Transverse colon (tissue), 4 donors: ENCODE data around the gene CDC6. TPM values are rescaled to one million over a fixed set of nuclear protein-coding genes. Genes with fewer than 3 reads are reported as not detected.

Experiments used
- DNase-seq: peaks from one replicate; pipeline ENCODE4 v3.0.0-alpha.2; 2019
- H3K27ac ChIP-seq, 4 donors: fragments of 200-600 bp; sonication (generic); 2 replicates each; pipeline ENCODE4 v1.5.1; 2016 to 2018; ENCODE audit warnings: inconsistent platforms in 4 of 4
- H3K27me3 ChIP-seq: fragments of 200-600 bp; sonication (generic); 2 replicates; pipeline ENCODE4 v1.5.1; 2017; ENCODE audit warnings: inconsistent platforms
- H3K36me3 ChIP-seq, 4 donors: fragments of 200-600 bp; sonication (generic); 2 replicates each; pipeline ENCODE4 v1.5.1; 2017 to 2019; ENCODE audit warnings: inconsistent platforms in 4 of 4
- H3K4me1 ChIP-seq, 4 donors: fragments of 200-600 bp; sonication (generic); 2 replicates each; pipeline ENCODE4 v1.5.1; 2017 to 2020; ENCODE audit warnings: inconsistent platforms in 4 of 4
- H3K4me3 ChIP-seq, 4 donors: fragments of 200-600 bp; sonication (generic); 1 replicate in 1 of 4; 2 replicates in 3 of 4; pipeline versions ENCODE4 v1.5.1 to v1.6.1; 2017 to 2019; ENCODE audit warnings: inconsistent platforms in 4 of 4
- H3K9me3 ChIP-seq, 2 donors: fragments of 200-600 bp; sonication (generic); 2 replicates each; pipeline ENCODE4 v1.5.1; 2017 to 2019; ENCODE audit warnings: inconsistent platforms in 2 of 2
- EP300 ChIP-seq: sonication (generic); formaldehyde crosslinking; IDR thresholded peaks from one replicate; pipeline ENCODE4 v1.6.1; 2017; ENCODE audit warnings: antibody characterized with exemption, low read depth
- POLR2A ChIP-seq: fragments of 450-650 bp; IDR thresholded peaks from one replicate; pipeline ENCODE4 v1.6.1; 2016; ENCODE audit warnings: antibody characterized with exemption, mild to moderate bottlenecking, moderate library complexity
- POLR2AphosphoS5 ChIP-seq, 3 donors: sonication (generic); formaldehyde crosslinking; IDR thresholded peaks; one replicate each; pipeline ENCODE4 v1.6.1; 2016; ENCODE audit warnings: antibody characterized with exemption in 3 of 3
- WGBS, 2 donors: methylation state at CpG; one replicate each; pipeline ENCODE4 v1.1.5; 2018; ENCODE audit warnings: low coverage in 1 of 2; 5-methylcytosine and 5-hydroxymethylcytosine counted together
- in situ Hi-C, 4 donors: fragments of 200-750 bp; cut with MboI; loops; one replicate each; pipeline versions ENCODE4 v1.15.0 to v1.15.1; 2017; ENCODE audit warnings: low sequenced_read_pairs in 3 of 4, low pct_ligation_motif_present in 1 of 4, low pct_unique_long_range_greater_than_20kb in 1 of 4
- intact Hi-C: fragments of 100-400 bp; cut with DNase I; formaldehyde crosslinking; loops from one replicate; pipeline ENCODE4 v1.15.1; 2023; ENCODE audit warnings: low total_unique reads
- total RNA-seq, 4 donors: library from RNA; depleted of rRNA; stranded (reverse); fragments of >200 nt; gene quantifications; one replicate each; pipeline ENCODE4 v1.1.0, GENCODE V29; 2016
- TF ChIP-seq, protein P1 (sequence below), 5 experiments: fragments of 200-600 bp in 3 of 5; fragments of 450-650 bp in 2 of 5; sonication (generic) in 3 of 5; IDR thresholded peaks; 1 replicate in 2 of 5; 2 replicates in 3 of 5; pipeline ENCODE4 v1.5.1; 2016 to 2017; ENCODE audit warnings: antibody characterized with exemption in 5 of 5, inconsistent platforms in 3 of 5, mild to moderate bottlenecking in 2 of 5, moderate library complexity in 1 of 5

The CDC6 gene
- total RNA-seq, 4 donors from 2014 or later = 1.6 to 3.2 (median 2.4) TPM; not detected in 1

- TF ChIP-seq POLR2A = no peak
- TF ChIP-seq, protein P1, sequence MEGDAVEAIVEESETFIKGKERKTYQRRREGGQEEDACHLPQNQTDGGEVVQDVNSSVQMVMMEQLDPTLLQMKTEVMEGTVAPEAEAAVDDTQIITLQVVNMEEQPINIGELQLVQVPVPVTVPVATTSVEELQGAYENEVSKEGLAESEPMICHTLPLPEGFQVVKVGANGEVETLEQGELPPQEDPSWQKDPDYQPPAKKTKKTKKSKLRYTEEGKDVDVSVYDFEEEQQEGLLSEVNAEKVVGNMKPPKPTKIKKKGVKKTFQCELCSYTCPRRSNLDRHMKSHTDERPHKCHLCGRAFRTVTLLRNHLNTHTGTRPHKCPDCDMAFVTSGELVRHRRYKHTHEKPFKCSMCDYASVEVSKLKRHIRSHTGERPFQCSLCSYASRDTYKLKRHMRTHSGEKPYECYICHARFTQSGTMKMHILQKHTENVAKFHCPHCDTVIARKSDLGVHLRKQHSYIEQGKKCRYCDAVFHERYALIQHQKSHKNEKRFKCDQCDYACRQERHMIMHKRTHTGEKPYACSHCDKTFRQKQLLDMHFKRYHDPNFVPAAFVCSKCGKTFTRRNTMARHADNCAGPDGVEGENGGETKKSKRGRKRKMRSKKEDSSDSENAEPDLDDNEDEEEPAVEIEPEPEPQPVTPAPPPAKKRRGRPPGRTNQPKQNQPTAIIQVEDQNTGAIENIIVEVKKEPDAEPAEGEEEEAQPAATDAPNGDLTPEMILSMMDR (IDR thresholded peaks at IDR 0.05) = no peak
- no peak for TF ChIP-seq EP300
- no peak for TF ChIP-seq POLR2AphosphoS5 (IDR thresholded peaks at IDR 0.05)
- Histone ChIP-seq H3K36me3 (peaks cover 0 to under 1% (median 0%) of the 10 kb centered on the region in 4 donors), H3K9me3 (no peaks in the 10 kb centered on the region), H3K4me1 (peaks cover 55 to 87% (median 71%) of the 10 kb centered on the region in 4 donors), H3K27ac (peak overlapping the region; percentile 94 to 95 (median 95)), H3K27me3 (no peaks in the 10 kb centered on the region), H3K4me3 (peak overlapping the region in 1 of 4 donors; percentile 89)
- intact Hi-C loops (no loop called here), in situ Hi-C loops (no loop called here)
- no peak for DNase-seq
- WGBS, 2 donors = 22% methylated on average over 1 of the region's 1 CpG; no CpG with 5 or more reads in 1 of the 2 donors
These were observed 59.1 kb downstream of the CDC6 start for GRCh38 chr17:40346765-40347158.

- no peak for DNase-seq
These were observed 59.8 kb downstream of the CDC6 start for GRCh38 chr17:40347319-40348135.

GRCh38 chr17:40348136-40348504 is 60.4 kb downstream of the CDC6 start:
- in situ Hi-C loops (no loop called here), intact Hi-C loops (no loop called here)

More at GRCh38 chr17:40347319-40348135, 59.8 kb downstream of the CDC6 start:
- in situ Hi-C loops (no loop called here), intact Hi-C loops (no loop called here)
- Histone ChIP-seq H3K27ac (peak overlapping the region; percentile 94 to 95 (median 95)), H3K4me1 (peaks cover 55 to 90% (median 70%) of the 10 kb centered on the region in 4 donors), H3K27me3 (no peaks in the 10 kb centered on the region), H3K36me3 (peaks cover 0 to 8% (median 0%) of the 10 kb centered on the region in 4 donors), H3K4me3 (peak overlapping the region in 1 of 4 donors; percentile 89), H3K9me3 (no peaks in the 10 kb centered on the region)
- WGBS, 2 donors = 48% methylated on average over 9 of the region's 9 CpGs; no CpG with 5 or more reads in 1 of the 2 donors
- TF ChIP-seq POLR2A = no peak
- no peak for TF ChIP-seq POLR2AphosphoS5 (IDR thresholded peaks at IDR 0.05)
- no peak for TF ChIP-seq EP300
- TF ChIP-seq, protein P1 (IDR thresholded peaks at IDR 0.05) = no peak

More at GRCh38 chr17:40348136-40348504, 60.4 kb downstream of the CDC6 start:
- TF ChIP-seq, protein P1 (IDR thresholded peaks at IDR 0.05) = no peak
- no peak for TF ChIP-seq POLR2A
- no peak for TF ChIP-seq POLR2AphosphoS5 (IDR thresholded peaks at IDR 0.05)
- TF ChIP-seq EP300 = no peak
- no peak overlapping the region for H3K4me3 ChIP-seq
- H3K27ac ChIP-seq = peak overlapping the region; percentile 94 to 95 (median 95)
- no peaks in the 10 kb centered on the region for H3K27me3 ChIP-seq
- peaks cover 0 to 10% (median 0%) of the 10 kb centered on the region in 4 donors for H3K36me3 ChIP-seq
- WGBS, 2 donors = 71% methylated on average over 5 of the region's 5 CpGs; no CpG with 5 or more reads in 1 of the 2 donors
- peaks cover 55 to 88% (median 67%) of the 10 kb centered on the region in 4 donors for H3K4me1 ChIP-seq
- no peaks in the 10 kb centered on the region for H3K9me3 ChIP-seq
- DNase-seq = no peak
